Stimulated activated CD4-positive, alpha-beta T cell treated with anti-CD3 and anti-CD28 coated beads, Interleukin-4, amount 100 ng/mL, for 4 hours (primary cell): ENCODE results near the gene SULT1A2.
"Not testable (repeated sequence)": the region's sequence is repeated elsewhere in the genome, so short reads cannot be mapped to it uniquely, and the experiment has no call there.

Experiments used
- DNase-seq, 2 experiments: peaks; one replicate each; pipeline ENCODE4 v3.0.0-alpha.2; 2020

The SULT1A2 gene

DNA sequence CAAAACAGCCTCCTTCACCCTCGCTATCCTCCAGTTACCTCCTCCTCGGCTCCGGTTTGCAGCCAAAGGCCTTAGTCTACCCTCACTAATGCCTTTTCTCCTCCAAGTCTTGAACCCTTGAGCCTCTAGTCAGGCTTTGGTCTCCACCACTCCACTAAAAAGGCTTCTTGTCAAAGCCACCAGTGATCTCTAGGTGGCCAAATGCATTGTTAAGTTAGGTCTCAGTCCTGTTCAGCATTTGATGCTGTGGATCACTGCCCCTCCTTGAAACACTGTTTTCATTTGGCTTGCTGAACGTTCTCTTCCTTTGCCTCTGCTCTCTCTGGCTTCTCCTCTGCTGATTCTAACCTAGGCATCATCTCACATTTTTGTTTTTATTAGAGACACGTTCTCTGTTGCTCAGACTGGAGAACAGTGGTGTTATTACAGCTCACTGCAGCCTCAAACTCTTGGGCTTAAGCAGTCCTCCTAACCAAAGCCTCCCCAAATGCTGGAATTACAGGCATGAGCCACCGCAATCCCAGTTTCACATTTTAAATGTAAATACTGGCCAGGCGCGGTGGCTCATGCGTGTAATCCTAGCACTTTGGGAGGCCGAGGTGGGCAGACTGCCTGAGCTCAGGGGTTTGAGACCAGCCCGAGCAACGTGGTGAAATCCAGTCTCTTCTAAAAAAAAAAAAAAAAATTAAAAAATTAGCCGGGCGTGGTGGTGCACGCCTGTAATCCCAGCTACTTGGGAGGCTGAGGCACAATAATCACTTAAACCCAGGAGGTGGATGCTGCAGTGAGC, 42.0 kb downstream of the SULT1A2 start:
- no peak for DNase-seq

GRCh38 chr16:28553776-28554633, 42.8 kb downstream of the SULT1A2 start, which contains the start of gene SGF29:
SGF29 (plus strand) TSS chr16:28553920; CDS start chr16:28581070, 27,150 bp downstream.
- DNase-seq, result peak; percentile 88 to 91

DNA sequence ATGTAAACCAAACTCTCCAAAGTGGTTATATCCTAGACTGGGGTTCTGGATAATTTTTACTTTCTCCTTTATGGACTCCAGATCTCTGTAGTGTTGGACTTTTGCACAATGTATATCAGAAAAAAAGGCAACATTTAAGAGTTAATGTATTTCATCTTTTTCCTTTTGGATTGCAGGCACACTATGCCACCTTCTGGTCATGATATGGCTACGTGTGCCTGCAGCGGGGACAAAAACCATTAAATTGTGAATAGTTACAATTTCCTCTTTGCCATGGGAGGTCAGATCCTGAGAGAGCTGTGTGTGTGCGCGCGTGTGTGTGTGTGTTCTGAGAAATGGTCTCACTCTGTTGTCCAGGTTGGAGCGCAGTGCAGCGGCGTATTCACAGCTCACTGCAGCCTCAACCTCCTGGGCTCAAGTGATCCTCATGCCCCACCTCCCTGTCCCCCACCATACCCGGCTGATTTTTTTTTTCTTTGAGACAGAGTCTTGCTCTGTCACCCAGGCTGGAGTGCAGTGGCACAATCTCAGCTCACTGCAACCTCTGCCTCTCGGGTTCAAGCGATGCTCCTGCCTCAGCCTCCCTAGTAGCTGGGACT, 47.5 kb downstream of the SULT1A2 start:
- peak in 1 of 2 experiments; percentile 4 for DNase-seq

- DNase-seq, result no peak
Measured at GRCh38 chr16:28548306-28548802, 48.5 kb downstream of the SULT1A2 start.

DNA sequence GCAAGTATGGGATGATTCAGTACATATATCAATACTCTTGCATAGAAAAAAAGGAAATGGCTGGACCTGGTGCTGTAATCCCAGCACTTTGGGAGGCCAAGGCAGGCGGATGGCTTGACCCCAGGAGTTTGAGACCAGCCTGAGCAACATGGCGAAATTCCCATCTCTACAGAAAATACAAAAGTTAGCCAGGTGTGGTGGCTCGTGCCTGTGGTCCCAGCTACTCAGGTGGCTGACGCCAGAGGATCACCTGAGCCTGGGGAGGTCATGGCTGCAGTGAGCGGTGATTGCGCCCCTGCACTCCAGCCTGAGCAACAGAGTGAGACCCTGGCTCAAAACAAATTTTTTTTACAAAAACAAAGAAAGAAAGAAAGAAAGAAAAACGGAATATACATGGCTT, 50.2 kb downstream of the SULT1A2 start:
- no peak for DNase-seq

- not testable (repeated sequence) for DNase-seq
Measured at GRCh38 chr16:28545964-28546363, 50.9 kb downstream of the SULT1A2 start.

- DNase-seq, result no peak
Measured at GRCh38 chr16:28544998-28545397, 51.9 kb downstream of the SULT1A2 start.

DNA sequence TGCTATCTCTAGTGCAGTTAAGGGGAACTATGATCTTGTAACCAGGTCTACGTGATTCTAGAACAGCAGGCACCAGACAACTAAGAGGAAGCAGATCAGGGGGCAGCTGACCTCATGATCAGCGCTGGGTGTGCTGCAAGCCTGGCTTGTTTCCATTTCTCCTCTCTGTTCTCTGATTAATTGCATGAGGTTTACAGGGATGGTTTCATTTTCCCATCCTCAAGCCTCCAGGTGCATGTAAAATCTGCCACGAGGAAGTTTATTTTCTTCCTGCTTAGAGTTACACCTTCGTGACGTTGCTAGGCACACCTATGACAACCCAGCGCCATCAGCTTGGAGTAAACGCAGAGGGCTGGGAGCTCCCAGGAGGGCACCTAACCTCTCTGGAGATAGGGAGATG, 53.8 kb downstream of the SULT1A2 start:
- no peak for DNase-seq

- DNase-seq, result no peak
Measured at GRCh38 chr16:28542646-28543045, 54.2 kb downstream of the SULT1A2 start.
